Fibroblast of lung (primary cell): ENCODE measurements around the gene SLC39A12. TPM values are rescaled to one million over a fixed set of nuclear protein-coding genes. Genes with fewer than 3 reads are reported as not detected.

Source experiments
- DNase-seq, 2 donors: peaks; one replicate each; pipeline versions ENCODE4 v3.0.0 to v3.0.0-alpha.2; 2010; ENCODE audit warnings: low read depth in 2 of 2
- H2AFZ ChIP-seq: 2 replicates; pipeline ENCODE4 v1.5.1; 2012; ENCODE audit warnings: low read length, control low read depth, inconsistent platforms
- H3K27ac ChIP-seq: 2 replicates; pipeline ENCODE4 v1.5.1; 2011; ENCODE audit warnings: low read length, control low read depth; ENCODE audit not compliant: insufficient read depth
- H3K27me3 ChIP-seq: 2 replicates; pipeline ENCODE4 v1.5.1; 2011; ENCODE audit warnings: mild to moderate bottlenecking, low read length; ENCODE audit not compliant: control insufficient read depth, insufficient read depth
- H3K36me3 ChIP-seq: 2 replicates; pipeline ENCODE4 v1.5.1; 2011; ENCODE audit warnings: low read length; ENCODE audit not compliant: control insufficient read depth, insufficient read depth
- H3K4me1 ChIP-seq: 2 replicates; pipeline ENCODE4 v1.5.1; 2011; ENCODE audit warnings: low read length; ENCODE audit not compliant: control insufficient read depth, insufficient read depth; ENCODE audit errors: extremely low read depth
- H3K4me2 ChIP-seq: 2 replicates; pipeline ENCODE4 v1.5.1; 2011; ENCODE audit warnings: low read length, control low read depth; ENCODE audit not compliant: insufficient read depth; ENCODE audit errors: extremely low read depth
- H3K4me3 ChIP-seq, 4 experiments: fragments of 200-600 bp in 1 of 4; sonication (generic) in 1 of 4; replicated peaks in 1 of 4; 2 replicates each; pipeline ENCODE4 v1.5.1; 2011 to 2016; ENCODE audit warnings: low read length in 4 of 4, low read depth in 3 of 4, mild to moderate bottlenecking in 3 of 4, control low read depth in 2 of 4, inconsistent platforms in 1 of 4, mixed read lengths in 1 of 4; ENCODE audit not compliant: insufficient read depth in 1 of 4; ENCODE audit errors: control extremely low read depth in 1 of 4
- H3K79me2 ChIP-seq: 2 replicates; pipeline ENCODE4 v1.5.1; 2012; ENCODE audit warnings: mild to moderate bottlenecking, low read length, inconsistent platforms; ENCODE audit not compliant: control insufficient read depth, insufficient read depth
- H3K9ac ChIP-seq: 2 replicates; pipeline ENCODE4 v1.5.1; 2011; ENCODE audit warnings: mild to moderate bottlenecking, low read length, control low read depth; ENCODE audit not compliant: insufficient read depth
- H3K9me3 ChIP-seq: 2 replicates; pipeline ENCODE4 v1.5.1; 2012; ENCODE audit warnings: low read depth, low read length; ENCODE audit not compliant: control insufficient read depth, insufficient read depth
- H4K20me1 ChIP-seq: 2 replicates; pipeline ENCODE4 v1.5.1; 2011; ENCODE audit warnings: low read length; ENCODE audit not compliant: control insufficient read depth, insufficient read depth; ENCODE audit errors: extremely low read depth
- CTCF ChIP-seq, 2 donors: IDR thresholded peaks in 1 of 2; conservative IDR thresholded peaks in 1 of 2; 1 replicate in 1 of 2; 2 replicates in 1 of 2; pipeline ENCODE4 v1.5.1; 2011 to 2012; ENCODE audit warnings: low read length in 2 of 2, control low read depth in 1 of 2, inconsistent platforms in 1 of 2, low read depth in 1 of 2, mild to moderate bottlenecking in 1 of 2
- EZH2 ChIP-seq: IDR thresholded peaks from 2 replicates; pipeline ENCODE4 v1.5.1; 2012; ENCODE audit warnings: low read length, control low read depth, mild to moderate bottlenecking; ENCODE audit errors: missing control alignments
- polyA minus RNA-seq: library from RNA; depleted of rRNA, polyadenylated mRNA; stranded (reverse); fragments of >200 nt; gene quantifications from 2 replicates; pipeline ENCODE4 v1.2.3, GENCODE V29; 2011; ENCODE audit warnings: low replicate concordance
- polyA plus RNA-seq, 2 donors: library from polyadenylated mRNA; depleted of rRNA in 1 of 2; stranded (reverse) in 1 of 2; unstranded in 1 of 2; fragments of >200 nt; gene quantifications; 2 replicates each; pipeline ENCODE4 v1.2.1, GENCODE V29; 2011 to 2012; ENCODE audit warnings: missing spikeins in 1 of 2
- total RNA-seq: library from RNA; depleted of rRNA; stranded (reverse); fragments of >200 nt; gene quantifications from 2 replicates; pipeline ENCODE4 v1.2.1, GENCODE V29; 2014

SLC39A12 gene
- total RNA-seq, result not detected in 2 replicates
- polyA plus RNA-seq, result not detected in 2 replicates
- not detected in 2 replicates for polyA plus RNA-seq (2012)
- polyA minus RNA-seq, result not detected in 2 replicates

- no peaks in the 10 kb centered on the region for H3K79me2 ChIP-seq
- H3K4me3 ChIP-seq, result no peak within 1 kb of the TSS
- H3K27ac ChIP-seq, result no peak within 1 kb of the TSS
- no peaks in the 10 kb centered on the region for H4K20me1 ChIP-seq
- peak within 1 kb of the TSS; percentile 60 for H2AFZ ChIP-seq
- no peaks in the 10 kb centered on the region for H3K9me3 ChIP-seq
- DNase-seq, result peak; percentile 65 to 80
- no peaks in the 10 kb centered on the region for H3K27me3 ChIP-seq
- TF ChIP-seq CTCF (conservative IDR thresholded peaks at IDR 0.05 in 1 of 2, IDR thresholded peaks at IDR 0.05 in 1 of 2; ENCODE audit: low read depth in 1 of 2, low read length in 2 of 2), result no peak
- no peak for TF ChIP-seq EZH2
- no peaks in the 10 kb centered on the region for H3K36me3 ChIP-seq
- peak within 1 kb of the TSS; percentile 37 for H3K4me2 ChIP-seq
- H3K4me1 ChIP-seq, result no peaks in the 10 kb centered on the region
- H3K9ac ChIP-seq, result no peak within 1 kb of the TSS
Measured at GRCh38 chr10:17951868-17952371, at the start of gene SLC39A12. SLC39A12 (plus strand) TSS chr10:17951918; CDS start chr10:17953277, 1,359 bp downstream.

GRCh38 chr10:17904564-17904963 lies 47.2 kb upstream of the SLC39A12 start:
- no peak for TF ChIP-seq CTCF (conservative IDR thresholded peaks at IDR 0.05 in 1 of 2, IDR thresholded peaks at IDR 0.05 in 1 of 2; ENCODE audit: low read depth in 1 of 2, low read length in 2 of 2)
- no peak for TF ChIP-seq EZH2
- H4K20me1 ChIP-seq, result no peaks in the 10 kb centered on the region
- no peaks in the 10 kb centered on the region for H3K36me3 ChIP-seq
- no peak overlapping the region for H3K27ac ChIP-seq
- no peaks in the 10 kb centered on the region for H3K27me3 ChIP-seq
- no peak overlapping the region for H2AFZ ChIP-seq
- DNase-seq, result no peak
- H3K9ac ChIP-seq, result no peak overlapping the region
- H3K4me1 ChIP-seq, result peaks cover 3% of the 10 kb centered on the region
- no peak overlapping the region for H3K4me3 ChIP-seq
- H3K9me3 ChIP-seq, result no peaks in the 10 kb centered on the region
- no peak overlapping the region for H3K4me2 ChIP-seq
- H3K79me2 ChIP-seq, result no peaks in the 10 kb centered on the region

GRCh38 chr10:17905491-17905890 lies 46.2 kb upstream of the SLC39A12 start:
- H3K9ac ChIP-seq, result no peak overlapping the region
- TF ChIP-seq CTCF (conservative IDR thresholded peaks at IDR 0.05 in 1 of 2, IDR thresholded peaks at IDR 0.05 in 1 of 2; ENCODE audit: low read depth in 1 of 2, low read length in 2 of 2) (no peak), EZH2 (no peak)
- no peaks in the 10 kb centered on the region for H3K27me3 ChIP-seq
- no peaks in the 10 kb centered on the region for H3K79me2 ChIP-seq
- peak in 1 of 2 donors; percentile 50 for DNase-seq
- H3K27ac ChIP-seq, result no peak overlapping the region
- H3K4me2 ChIP-seq, result no peak overlapping the region
- no peaks in the 10 kb centered on the region for H3K9me3 ChIP-seq
- no peak overlapping the region for H2AFZ ChIP-seq
- H3K4me1 ChIP-seq, result peaks cover 3% of the 10 kb centered on the region
- H3K36me3 ChIP-seq, result no peaks in the 10 kb centered on the region
- H4K20me1 ChIP-seq, result no peaks in the 10 kb centered on the region
- H3K4me3 ChIP-seq, result no peak overlapping the region
